ENCODE results near the gene BFSP1. TPM values are rescaled to one million over a fixed set of nuclear protein-coding genes. Genes with fewer than 3 reads are reported as not detected.

The BFSP1 gene
- total and polyA plus RNA-seq, 7 donors: 0.51 to 3.6 (median 1.2) TPM; not detected in 1

GRCh38 chr20:17471606-17472187 lies 59.5 kb downstream of the BFSP1 start:
- H3K27ac ChIP-seq: no peak overlapping the region
- H3K4me3 ChIP-seq: no peak overlapping the region
- TF ChIP-seq CTCF (IDR thresholded peaks at IDR 0.05) (no peak), POLR2A (IDR thresholded peaks at IDR 0.05) (no peak), POLR2AphosphoS5 (IDR thresholded peaks at IDR 0.05) (no peak), EP300 (IDR thresholded peaks at IDR 0.05) (no peak)
- no peaks in the 10 kb centered on the region for H3K9me3 ChIP-seq
- H3K4me1 ChIP-seq: no peaks in the 10 kb centered on the region
- H3K27me3 ChIP-seq: no peaks in the 10 kb centered on the region
- intact Hi-C loops (cut with DNase I): no loop called here
- DNase-seq: no peak
- H3K36me3 ChIP-seq: no peaks in the 10 kb centered on the region
- WGBS, 2 donors: 87 to 90% methylated on average over 10 of the region's 10 CpGs

- no peaks in the 10 kb centered on the region for H3K36me3 ChIP-seq
- H3K27me3 ChIP-seq: no peaks in the 10 kb centered on the region
- H3K4me3 ChIP-seq: no peak overlapping the region
- 92% methylated on average over 9 of the region's 9 CpGs for WGBS, 2 donors
- H3K27ac ChIP-seq: no peak overlapping the region
- H3K4me1 ChIP-seq: no peaks in the 10 kb centered on the region
- TF ChIP-seq POLR2AphosphoS5 (IDR thresholded peaks at IDR 0.05): no peak
- TF ChIP-seq CTCF (IDR thresholded peaks at IDR 0.05): no peak
- TF ChIP-seq EP300 (IDR thresholded peaks at IDR 0.05): no peak
- no peak for TF ChIP-seq POLR2A (IDR thresholded peaks at IDR 0.05)
- intact Hi-C loops (cut with DNase I): no loop called here
- DNase-seq: no peak
- H3K9me3 ChIP-seq: no peaks in the 10 kb centered on the region
These were observed 60.2 kb downstream of the BFSP1 start for GRCh38 chr20:17470973-17471372.

GRCh38 chr20:17470521-17470920 lies 60.7 kb downstream of the BFSP1 start:
- no peaks in the 10 kb centered on the region for H3K36me3 ChIP-seq
- H3K9me3 ChIP-seq: no peaks in the 10 kb centered on the region
- 85 to 94% methylated on average over 5 of the region's 5 CpGs for WGBS, 2 donors
- intact Hi-C loops (cut with DNase I): no loop called here
- no peaks in the 10 kb centered on the region for H3K4me1 ChIP-seq
- H3K27ac ChIP-seq: no peak overlapping the region
- TF ChIP-seq CTCF (IDR thresholded peaks at IDR 0.05) (no peak), POLR2A (IDR thresholded peaks at IDR 0.05) (no peak), POLR2AphosphoS5 (IDR thresholded peaks at IDR 0.05) (no peak), EP300 (IDR thresholded peaks at IDR 0.05) (no peak)
- no peaks in the 10 kb centered on the region for H3K27me3 ChIP-seq
- H3K4me3 ChIP-seq: no peak overlapping the region
- no peak for DNase-seq

GRCh38 chr20:17469246-17470030 lies 61.7 kb downstream of the BFSP1 start:
- intact Hi-C loops (cut with DNase I): no loop called here
- H3K4me3 ChIP-seq: no peak overlapping the region
- H3K27me3 ChIP-seq: no peaks in the 10 kb centered on the region
- H3K27ac ChIP-seq: no peak overlapping the region
- DNase-seq: no peak
- H3K9me3 ChIP-seq: no peaks in the 10 kb centered on the region
- H3K4me1 ChIP-seq: no peaks in the 10 kb centered on the region
- 67 to 83% methylated on average over 7 of the region's 7 CpGs for WGBS, 2 donors
- H3K36me3 ChIP-seq: no peaks in the 10 kb centered on the region
- TF ChIP-seq CTCF (IDR thresholded peaks at IDR 0.05): no peak
- TF ChIP-seq POLR2A (IDR thresholded peaks at IDR 0.05): no peak
- no peak for TF ChIP-seq POLR2AphosphoS5 (IDR thresholded peaks at IDR 0.05)
- no peak for TF ChIP-seq EP300 (IDR thresholded peaks at IDR 0.05)

Data from sigmoid colon (tissue), 7 donors.